Germinal center (tissue), 1 donor: ENCODE data around the gene TMEM37.

ENCODE experiments used
- DNase-seq: peaks from one replicate; pipeline ENCODE4 v3.0.0; 2012; ENCODE audit warnings: mixed read lengths, low spot score

The TMEM37 gene

DNA sequence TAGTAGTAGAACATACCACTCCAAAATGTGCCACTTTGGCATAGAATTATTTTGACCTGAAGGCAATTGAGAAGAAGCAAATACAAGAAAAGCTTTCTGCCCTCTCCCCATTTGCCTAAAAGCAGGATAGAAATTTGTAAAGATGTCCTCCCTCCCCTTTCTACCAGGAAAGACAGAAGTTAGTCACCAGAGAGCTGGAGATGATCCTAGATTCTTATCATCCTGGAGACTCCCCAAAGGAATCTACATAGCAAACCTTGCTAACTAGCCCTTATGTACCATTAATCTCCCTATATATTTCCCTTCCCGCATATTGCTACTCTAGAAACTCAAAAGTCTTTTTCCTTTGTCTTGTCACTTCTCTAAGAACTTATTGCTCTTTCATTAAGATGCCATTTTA lies 12.6 kb upstream of the TMEM37 start:
- no peak for DNase-seq

DNA sequence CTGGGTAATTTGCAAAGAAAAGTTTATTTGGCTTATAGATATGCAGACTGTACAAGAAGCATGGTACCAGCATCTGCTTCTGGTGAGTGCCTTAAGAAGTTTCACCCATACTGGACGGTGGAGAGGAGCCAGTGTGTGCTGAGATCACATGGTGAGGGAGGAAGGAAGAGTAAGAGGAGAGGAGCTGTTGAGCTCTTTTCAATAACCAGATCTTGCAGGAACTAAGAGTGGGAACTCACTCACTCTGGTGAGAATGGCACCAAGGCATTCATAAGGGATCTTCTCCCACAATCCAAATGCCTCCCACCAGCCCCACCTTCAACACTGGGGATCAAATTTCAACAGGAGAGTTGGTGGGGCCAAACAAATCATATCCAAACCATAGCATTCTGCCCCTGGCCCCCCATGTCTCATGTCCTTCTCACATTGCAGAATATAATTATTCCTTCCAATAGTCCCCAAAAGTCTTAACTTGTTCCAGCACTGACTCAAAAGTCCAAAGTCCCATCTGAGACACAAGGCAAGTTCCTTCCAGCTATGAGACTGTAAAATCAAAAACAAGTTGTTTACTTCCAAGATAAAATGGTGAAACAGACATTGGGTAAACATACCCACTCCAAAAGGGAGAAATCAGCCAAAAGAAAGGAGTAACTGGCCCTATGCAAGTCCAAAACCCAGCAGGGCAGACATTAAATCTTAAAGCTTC lies 11.7 kb upstream of the TMEM37 start:
- DNase-seq = no peak

DNA sequence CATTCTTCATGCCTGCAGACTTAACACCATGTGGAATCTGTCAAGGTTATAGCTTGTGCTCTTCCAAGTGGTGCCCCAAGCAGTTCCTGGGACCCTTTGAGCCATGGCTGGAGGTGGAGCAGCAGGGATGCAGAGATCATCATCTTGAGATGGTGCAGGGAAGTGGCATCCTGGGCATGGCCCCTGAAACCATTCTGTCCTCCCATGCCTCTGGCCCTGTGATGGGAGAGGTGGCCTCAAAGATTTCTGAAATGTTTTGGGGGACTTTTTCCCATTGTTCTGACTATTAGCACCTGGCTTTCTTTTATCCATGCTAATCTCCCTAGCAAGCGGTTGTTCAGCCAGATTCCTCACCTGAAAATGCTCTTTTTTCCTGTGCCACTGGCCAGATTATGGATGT lies 10.3 kb upstream of the TMEM37 start:
- no peak for DNase-seq

DNA sequence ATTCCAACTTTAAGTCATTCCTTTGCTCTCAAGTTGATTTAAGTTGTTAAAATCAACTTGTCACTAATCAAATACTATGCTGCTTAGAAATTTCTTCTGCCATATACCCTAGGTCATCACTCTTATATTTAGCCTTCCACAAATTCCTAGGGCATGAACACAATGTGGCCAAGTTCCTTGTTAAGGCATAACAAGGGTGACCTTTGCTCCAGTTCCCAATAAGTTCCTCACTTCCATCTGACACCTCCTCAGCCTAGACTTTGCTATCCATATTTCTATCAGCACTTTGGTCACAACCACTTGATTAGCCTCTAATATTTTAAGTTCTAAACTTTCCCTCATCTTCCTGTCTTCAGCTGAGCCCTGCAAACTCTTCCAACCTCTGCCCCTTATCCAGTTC lies 9.9 kb upstream of the TMEM37 start:
- DNase-seq = no peak

DNA sequence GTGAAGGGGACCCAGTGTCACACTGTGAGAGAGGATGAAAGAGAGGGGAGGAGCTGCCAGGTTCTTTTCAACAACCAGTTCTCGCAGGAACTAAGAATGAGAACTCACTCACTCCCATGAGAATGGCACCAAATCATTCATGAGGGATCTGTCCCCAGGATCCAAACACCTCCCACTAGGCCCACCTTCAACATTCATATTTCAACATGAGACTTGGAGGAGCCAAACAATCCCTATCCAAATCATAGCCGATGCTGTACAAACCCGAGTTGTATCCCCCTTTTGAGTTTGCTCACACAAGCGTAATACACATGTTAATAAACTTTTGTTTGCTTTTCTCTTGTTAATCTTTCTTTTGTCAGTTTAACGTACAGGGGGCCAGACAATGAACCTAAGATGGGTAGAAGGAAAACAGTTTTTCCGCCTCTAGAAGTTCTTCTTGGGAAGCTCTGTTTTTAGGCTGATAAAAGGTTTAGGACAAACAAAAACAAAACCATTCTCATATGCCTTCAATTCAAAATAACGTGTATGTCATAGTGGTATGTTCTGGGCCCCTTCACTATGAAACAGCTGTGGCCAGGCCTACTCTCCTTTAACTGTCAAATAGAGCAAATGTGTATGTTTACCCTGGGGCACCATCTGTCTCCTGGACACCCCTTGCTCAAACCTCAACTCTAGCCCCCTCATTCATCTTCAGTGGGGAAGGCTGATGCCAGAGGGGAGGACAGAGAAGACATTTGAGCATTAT lies 9.1 kb upstream of the TMEM37 start:
- DNase-seq = no peak

DNA sequence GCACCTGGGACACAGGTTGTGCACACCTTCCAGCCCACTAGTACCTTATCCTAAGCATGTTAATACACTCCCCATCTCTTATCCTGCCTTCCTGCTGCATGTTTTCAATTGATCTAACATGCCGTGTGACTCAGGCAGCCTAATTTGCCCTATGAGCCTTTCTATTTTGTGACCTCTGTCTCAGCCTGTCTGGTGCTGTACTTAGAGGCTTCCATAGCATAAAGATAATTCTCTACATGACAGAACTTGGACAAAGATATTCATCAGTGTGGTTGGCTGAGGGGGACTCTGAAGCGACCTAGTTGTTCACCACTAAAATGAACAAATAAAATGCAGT lies 8.6 kb upstream of the TMEM37 start:
- no peak for DNase-seq

DNA sequence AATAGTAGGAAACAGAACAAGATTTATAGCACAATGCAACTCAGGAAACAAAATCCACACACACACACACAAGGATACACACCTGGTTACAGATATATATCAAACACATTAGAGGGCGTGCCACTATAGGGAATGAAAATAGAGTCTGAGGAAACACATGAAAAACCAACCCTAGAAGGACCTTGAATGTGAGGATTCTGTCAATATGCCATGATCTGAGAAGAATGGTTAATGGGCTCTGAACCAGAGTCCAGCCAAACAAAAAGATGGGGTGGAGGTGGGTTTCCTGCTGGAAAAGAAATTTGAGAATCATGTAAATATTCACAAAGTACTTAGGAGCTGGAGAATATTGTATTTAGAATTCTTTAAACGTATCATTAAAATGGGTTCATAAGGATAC lies 7.8 kb upstream of the TMEM37 start:
- DNase-seq = no peak

DNA sequence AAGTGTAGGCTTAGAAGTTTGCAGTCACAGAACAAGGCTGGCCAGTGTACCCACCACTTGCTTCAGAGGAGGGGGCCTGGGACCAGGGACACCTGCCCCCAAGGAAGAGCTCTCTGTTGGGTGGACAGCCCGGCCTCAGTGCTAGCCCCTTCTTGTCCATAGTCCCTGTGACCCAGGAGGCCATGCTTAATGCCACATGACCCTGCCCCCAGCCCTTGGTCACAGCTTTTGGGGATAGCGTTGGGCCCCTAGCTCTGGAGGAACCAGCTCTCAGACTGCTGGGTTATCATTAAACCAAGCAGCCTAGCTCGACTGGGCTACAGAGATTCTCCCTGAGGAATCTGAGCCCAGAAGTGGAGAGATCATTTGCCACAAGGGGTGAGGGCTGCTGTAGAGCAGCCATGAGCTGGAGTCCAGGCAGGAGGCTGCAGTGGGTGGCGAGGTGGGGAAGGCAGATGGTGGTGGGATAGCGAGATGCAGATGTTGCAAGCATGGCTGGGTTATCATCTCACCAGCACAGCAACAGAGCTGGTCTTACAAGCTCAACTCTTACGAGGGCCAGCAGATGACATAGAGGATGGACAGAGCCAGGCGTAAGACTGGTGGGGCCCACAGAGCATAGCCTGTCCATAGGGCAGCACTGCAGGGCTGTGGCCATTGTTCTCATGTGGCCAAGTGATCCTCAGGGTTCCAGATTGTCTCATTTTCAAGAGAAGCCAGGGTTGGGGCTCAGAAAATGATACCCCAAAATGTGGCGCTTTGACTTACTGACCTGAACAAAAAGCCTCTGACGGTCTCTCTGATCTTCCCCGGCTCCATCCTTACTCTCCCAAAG lies 7.2 kb upstream of the TMEM37 start:
- no peak for DNase-seq

DNA sequence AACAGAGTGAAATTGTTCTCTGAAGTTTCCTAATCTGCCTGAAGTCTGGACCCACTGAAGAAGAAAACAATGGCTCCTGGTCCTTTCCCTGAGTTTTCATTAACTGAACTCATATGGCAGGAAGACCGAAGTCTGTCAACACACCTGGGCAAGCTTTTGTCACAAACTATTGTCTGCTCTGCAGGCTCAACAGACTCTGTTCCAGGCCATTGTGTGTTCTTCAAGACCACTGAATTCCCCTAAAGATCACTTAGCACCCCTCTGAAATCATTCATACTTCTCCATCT lies 6.6 kb upstream of the TMEM37 start:
- no peak for DNase-seq

DNA sequence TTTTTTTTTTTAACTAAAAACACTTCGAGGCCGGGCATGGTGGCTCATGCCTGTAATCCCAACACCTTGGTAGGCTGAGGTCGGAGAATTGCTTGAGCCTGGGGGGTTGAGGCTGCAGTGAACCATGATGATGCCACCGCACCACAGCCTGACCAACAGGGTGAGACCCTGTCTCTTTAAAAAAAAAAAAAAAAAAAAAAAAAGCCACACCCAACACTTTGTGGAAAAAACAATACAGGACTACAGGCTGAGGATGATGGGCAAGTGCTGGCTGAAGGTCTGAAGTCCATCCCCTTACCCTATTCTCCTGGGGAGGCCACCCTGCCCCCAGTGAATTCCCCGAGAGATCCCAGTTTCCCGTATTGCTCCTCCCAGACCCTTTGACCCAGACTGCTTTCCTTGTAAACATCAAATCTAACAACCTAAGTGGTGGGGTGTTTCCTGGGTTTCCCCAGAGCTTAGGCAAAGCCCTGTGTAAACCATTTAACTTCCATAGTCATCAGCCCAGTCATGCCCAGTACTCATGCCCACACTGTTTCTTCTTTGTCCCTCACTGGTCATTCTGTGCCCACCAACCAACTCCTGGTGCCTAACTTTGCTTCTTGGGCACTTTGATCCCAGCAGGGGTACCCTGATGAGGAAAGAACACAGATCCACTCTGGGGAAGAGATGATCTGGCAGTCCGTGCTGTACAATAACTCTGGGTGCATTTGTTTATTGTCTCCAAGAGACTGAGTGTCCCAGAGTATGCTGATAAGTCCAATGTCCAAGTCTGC lies 5.8 kb upstream of the TMEM37 start:
- DNase-seq = no peak

DNA sequence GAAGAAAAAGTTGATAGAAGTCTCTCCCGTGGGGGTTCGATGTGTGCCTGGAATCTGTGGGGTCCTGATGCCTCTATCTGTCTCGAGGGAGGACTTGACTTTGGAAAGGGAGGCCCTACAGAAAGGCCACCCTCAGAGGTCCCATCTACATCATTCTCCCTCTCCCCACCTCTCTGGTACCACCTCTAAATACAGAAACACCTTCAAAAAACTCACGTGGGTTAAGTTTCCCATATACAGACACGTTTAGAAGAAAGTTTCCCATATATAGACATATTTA lies 5.3 kb upstream of the TMEM37 start:
- no peak for DNase-seq

DNA sequence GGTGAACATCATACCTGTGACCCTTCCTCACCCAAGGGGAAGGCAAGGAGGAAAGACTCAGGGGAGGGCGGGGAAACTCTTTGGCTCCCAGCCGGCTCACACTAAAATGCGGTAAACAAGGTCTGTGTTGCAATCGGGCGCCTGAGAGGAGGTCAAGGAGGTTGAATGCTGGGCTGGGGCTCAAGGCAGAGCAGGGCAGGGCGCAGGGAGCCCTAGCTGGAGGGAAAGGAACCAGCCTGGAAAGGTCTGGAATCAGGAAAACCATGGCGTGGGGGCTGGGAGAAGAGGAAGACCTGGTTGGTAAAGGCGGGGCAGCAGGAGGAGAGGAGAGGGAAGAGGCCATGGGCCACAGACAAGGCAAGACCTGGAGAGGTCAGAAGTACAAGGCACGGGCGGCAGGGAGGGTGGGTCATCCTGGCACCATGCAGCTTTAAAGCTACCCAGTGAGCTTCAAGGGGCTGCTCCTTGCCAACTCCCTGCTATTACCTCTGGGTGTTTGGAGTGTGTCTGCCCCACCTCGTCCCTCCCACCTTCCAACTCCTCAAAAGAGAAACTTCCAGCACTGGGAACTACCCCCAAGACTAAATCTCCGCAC lies 4.8 kb upstream of the TMEM37 start:
- no peak for DNase-seq

DNA sequence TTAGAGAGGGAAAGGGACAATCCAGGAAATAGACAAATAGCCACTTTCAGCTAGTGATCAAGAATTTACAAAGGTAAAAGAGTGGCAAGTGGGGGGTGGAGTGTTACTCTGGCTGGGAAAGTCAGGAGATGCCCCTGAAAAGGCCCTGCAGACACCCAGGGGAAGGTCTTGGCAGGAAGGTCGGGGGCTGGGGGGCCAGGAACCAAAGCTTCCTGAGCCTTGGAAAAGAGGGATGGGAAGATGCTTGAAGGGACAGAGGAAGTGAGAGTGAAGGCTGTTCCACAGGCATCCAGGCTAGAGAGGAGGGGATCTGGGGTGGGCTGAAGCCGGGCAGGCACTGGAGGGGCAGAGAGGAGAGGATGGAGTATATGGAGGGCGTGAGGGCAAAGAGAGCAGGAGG lies 3.9 kb upstream of the TMEM37 start:
- no peak for DNase-seq

DNA sequence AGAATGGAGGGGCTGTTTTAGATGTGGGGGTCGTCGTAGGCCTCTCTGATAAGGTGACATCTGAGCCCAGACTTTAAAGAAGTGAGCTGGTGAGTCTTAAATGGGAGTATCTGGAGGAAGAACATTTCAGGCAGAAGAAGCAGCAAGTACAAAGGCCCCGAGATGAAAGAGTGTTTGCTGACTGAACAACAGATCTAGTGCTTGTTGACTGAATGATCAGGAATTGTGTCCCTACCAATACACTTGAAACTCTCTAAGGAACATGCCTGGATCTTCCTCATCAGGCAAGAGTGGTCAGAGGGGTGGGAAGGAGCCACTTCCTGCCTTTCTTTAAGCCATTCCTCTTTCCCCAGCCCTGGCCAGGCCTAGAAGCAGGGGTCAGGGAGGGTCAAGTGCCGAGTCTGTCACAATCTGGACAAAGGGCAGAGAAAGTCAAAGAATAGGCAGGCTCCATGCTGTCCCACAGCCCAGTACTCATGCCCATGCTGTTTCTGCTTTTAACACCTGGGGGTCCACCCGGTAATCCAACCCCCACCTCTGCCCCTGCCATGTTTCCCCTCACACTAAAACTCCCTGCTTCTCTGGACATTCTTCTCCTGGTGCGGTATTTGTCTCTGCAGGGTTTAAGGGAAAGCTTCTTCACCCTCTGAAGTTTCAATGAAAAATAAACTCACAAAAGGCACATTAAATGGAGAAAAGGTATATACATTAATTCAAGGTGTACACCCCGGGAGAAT lies 3.0 kb upstream of the TMEM37 start:
- no peak for DNase-seq

DNA sequence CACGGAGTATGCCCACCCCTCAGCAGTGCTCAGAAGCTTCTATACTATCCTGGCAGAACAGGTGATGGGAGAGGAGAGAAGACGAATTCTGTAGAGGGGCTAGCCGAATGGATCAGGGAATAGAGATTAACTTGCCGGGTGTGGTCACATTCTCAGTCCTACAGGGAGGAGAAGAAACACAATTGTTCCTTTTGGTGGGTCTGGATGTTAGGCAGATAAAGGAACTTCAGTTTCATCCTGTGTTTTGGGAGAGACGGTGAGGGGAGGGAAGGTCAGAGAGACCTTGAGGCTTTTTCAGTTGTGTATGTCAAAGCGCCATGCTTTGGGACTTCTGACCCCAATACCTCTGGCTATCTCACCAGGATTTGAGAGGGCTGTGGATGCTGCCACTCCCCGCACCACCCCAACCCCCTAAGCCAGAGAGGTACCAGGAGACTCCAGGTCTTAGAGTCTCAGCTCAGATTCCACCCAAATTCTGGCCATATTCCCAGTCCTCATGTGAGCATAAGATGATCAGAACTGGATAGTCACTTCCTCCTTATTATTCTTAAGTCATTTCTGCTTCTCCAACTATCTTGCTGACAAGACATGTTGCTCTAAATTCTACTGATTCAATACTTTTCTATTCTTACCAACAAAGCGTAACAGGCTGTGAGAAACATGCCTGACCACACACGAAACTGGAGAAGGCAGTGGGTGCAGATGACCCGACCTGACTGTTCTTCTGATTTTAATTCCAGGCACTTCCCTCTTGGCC lies 2.3 kb upstream of the TMEM37 start:
- no peak for DNase-seq

DNA sequence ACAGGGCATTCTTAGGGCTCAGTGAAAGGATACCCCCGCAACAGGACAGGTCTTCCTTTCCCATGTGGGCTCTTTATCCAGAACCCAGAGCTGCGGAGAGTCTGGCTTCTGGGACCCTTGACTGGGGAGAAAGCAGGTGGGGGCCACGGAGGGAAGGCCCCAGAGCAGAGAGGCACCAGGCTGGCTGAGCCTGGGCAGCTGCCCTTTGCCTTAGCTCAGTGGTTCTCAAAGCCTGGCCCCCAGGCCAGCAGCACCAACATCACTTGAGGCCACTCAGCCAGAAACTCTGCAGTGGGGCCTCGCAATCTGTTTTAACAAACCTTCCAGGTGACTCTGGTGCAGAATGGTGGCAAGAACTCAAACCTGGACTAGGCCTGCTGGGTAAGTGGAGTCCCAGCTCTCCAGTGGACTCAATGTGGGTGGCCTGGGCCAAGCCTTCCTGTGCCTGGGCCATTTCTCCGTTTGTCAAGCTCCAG lies 1.6 kb upstream of the TMEM37 start:
- DNase-seq = no peak

DNA sequence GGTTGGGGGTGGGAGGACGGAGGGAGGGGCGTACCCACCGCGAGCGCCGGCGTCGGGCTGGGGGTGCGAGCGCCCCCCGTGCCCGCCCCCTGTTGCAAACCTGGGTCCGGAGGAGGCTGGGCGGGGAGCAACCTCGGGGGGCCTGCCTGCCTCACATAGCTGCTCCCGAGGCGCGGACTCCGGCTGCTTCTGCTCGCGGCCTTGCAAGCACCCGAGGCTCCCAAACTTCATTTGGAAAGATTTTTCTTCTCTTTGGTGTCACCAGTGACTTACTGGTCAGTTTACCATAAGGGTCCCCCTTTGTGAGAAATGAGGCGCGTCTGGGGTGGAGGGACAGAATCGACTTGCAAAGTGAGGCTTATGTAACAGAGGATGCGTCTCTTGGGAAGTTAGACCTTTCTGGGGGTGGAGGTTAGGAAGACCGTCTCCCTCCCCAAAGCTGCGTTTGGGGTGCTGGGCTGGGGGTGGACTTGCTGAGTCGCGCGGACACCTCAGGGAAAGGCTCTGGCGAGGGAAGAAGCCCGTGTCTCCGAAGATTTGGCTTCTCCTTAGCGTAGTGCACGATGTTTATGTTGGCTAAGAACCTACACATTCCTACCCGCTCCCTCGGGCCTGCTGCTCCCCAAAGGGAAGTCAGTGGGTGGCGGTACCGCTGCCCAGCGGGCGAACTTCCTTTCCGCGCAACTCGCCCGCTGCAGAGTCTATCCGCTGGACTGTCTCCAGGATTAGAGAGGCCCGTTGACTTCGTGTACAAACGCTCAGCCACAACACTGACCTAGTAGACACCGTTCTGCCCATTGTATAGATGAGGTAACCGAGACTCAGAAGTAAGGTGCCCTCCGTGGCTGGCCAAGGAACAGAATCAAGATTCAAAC lies 559 bp downstream of the TMEM37 start:
- no peak for DNase-seq

DNA sequence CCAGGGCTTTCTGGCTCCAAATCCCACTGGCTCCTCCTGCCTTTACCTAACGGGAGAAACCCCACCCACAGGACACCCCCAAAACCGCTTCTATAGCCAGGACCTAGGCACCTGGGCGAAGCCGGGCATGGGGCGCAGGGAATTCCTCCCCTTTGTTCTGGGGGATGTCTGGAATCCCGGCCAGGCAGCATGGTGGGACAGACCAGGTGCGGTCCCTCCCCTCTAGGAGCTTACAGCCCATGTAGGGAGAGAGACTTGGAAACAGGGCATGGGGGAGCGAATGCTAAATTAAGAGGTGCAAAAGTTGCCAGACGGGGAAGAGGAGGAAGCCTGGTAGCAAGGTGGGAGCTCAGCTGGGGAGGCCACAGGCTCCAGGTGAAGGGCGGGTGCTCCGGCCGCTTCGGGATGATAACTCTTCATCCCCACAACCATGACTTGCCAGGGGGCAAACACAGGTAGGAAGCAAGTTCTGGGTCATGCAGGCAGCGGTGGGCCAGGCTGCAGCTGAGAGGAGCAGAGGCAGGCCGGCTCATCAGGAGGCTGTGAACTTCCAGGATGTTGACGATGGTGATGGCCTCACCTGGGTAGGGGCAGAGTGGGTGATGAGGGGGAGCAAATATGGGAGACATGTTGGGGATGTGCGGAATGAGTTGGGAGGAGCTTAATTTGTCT lies 1.3 kb downstream of the TMEM37 start:
- no peak for DNase-seq

DNA sequence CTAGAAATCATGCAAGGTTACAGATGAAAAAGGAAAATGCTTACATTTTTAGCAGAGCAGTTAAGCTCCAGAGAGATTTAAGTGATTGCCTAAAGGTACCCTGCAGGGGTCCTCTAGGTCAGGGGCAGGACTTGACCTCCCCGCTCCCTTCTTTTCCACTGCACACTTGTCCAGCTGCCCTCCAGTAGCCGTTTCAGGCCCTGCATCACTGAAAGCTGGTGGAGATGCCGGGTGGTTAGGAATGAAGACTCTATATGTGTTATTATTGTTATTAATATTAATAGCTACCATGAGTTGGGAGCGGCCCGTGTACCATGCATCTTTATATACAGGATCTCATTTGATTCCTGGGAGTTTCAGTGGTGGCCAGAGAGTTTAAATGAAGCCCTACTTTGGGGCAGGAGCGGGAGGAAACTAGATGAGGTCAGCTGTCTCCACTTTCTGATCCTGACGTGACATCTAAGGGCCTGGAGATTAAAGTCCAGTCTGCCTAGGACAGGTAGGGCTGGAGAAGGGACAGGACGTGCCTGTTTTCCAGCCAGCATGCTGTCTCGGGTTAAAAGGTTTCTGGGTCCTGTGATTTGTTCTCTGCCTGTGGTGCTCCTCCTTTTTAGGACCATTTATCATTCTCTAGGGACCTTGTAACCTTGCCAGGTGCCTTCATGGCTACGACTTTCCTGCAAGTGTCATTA lies 2.1 kb downstream of the TMEM37 start:
- DNase-seq = no peak
